T47D (cell line): ENCODE data around the gene TMEM44.

Experiments
- DNase-seq, 2 experiments: peaks; one replicate each; pipeline versions ENCODE4 v3.0.0 to v3.0.0-alpha.2; 2011 to 2012; ENCODE audit warnings: low read depth in 1 of 2, low spot score in 1 of 2
- JUND ChIP-seq: IDR thresholded peaks from 2 replicates; pipeline ENCODE4 v1.6.1; 2012; ENCODE audit warnings: low read depth
- in situ Hi-C: cut with HindIII; loops from 2 replicates; pipeline ENCODE4 v1.10.0; 2016; ENCODE audit warnings: low sequenced_read_pairs, low pct_unique_long_range_greater_than_20kb

TMEM44 gene

DNA sequence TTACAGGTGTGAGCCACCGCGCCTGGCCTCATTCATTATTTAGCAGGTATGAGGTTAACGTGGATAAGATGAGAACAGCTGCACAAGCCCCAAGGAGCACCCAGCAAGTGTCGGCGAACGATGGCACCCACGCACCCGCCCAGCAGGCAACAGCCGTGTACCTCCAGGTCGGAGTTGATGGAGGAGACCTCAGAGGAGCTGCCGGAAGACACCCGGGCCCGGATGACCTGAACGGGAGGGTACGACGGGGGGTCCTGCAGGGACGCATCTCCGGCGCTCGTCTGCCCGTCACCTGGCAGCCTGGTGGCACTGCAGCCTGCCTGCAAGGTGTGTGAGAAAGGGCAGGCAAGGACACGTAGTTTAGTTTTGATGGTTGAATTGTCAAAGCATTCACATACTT, 29.1 kb downstream of the TMEM44 start:
- in situ Hi-C loops, result no loop called here
- DNase-seq, result no peak
- TF ChIP-seq JUND, result no peak

DNA sequence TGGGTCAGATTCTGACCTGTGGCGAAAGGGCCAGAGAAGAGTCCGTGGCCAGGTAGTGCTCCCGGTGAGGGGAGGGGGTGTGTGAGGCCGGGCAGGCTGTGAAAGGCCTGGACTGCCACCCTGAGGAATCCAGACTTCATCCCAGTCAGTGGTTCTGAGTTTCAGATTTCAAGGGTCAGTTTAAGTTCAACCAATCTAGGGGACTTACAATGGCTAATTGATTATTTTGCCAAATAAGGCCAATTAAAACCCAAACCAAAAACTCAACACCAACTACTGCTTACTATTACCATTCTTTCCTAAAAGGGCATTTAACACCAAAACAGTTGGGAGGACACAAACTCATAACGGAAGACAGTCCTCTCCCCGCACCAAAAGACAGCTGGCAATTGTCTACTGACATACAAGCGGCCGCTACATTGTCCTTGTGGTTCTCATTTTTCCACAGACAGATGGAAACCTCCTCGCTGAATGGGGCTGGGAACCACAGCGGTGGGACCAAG, 30.5 kb downstream of the TMEM44 start:
- TF ChIP-seq JUND, result no peak
- in situ Hi-C loops, result no loop called here
- peak in 1 of 2 experiments; percentile 39 for DNase-seq

DNA sequence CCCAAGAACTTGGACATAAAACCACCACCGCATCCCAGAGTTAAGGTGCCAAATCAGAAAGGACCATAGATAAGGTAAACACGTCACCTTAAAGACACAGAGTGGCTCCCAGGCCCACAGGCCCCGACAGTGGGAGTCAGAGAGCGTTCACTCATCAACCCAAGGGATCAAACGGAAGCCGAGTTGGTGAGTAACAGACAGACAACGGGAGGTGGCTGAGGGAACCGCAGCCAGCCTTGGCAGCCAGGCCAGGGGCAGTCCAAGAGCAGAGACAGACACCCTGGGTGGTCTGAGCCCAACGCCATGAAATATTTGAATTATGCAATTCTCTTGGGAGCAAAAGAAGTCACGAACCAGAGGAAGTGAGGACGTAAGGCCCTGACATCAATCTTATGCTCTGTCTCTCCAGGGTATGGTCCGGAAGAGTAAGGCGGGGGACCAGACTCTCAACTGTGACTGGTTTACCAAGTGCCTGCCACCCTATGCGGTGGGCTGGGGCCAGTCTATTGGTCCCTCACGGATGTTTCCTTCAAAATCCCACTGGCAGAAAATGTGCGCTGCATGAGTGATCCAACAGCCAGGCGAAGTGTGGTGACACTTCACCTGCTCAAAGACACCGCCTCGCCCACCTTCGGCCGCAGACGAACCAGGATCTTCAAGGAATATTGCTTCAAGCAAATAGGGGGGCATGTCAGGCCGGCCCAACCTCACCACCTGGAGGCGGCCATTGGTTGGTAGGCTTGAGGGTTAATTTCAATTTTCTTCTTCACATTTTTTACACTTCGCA, 34.3 kb downstream of the TMEM44 start:
- in situ Hi-C loops, result no loop called here
- DNase-seq, result no peak

DNA sequence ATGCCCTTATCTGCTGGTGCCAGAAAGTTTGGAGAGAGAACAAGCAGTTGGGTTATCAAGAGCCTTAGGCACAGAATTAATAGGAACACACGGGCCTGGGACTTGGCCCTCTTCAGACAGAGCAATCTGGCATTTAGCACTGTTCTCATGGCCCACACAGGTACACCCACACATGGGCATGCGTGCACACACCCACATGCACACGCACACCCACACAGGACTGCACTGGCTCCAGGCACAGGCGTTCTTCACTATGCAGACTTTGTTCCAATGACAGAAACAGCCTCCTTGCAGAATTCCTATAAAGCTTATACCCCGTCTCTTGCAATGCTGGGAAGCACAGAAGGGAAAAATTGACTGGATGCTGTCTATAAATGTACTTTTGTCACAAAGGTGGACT, 36.3 kb downstream of the TMEM44 start:
- DNase-seq, result no peak
- TF ChIP-seq JUND, result no peak
- in situ Hi-C loops, result no loop called here

More for the DNA sequence above, 34.3 kb downstream of the TMEM44 start:
- no peak for TF ChIP-seq JUND

DNA sequence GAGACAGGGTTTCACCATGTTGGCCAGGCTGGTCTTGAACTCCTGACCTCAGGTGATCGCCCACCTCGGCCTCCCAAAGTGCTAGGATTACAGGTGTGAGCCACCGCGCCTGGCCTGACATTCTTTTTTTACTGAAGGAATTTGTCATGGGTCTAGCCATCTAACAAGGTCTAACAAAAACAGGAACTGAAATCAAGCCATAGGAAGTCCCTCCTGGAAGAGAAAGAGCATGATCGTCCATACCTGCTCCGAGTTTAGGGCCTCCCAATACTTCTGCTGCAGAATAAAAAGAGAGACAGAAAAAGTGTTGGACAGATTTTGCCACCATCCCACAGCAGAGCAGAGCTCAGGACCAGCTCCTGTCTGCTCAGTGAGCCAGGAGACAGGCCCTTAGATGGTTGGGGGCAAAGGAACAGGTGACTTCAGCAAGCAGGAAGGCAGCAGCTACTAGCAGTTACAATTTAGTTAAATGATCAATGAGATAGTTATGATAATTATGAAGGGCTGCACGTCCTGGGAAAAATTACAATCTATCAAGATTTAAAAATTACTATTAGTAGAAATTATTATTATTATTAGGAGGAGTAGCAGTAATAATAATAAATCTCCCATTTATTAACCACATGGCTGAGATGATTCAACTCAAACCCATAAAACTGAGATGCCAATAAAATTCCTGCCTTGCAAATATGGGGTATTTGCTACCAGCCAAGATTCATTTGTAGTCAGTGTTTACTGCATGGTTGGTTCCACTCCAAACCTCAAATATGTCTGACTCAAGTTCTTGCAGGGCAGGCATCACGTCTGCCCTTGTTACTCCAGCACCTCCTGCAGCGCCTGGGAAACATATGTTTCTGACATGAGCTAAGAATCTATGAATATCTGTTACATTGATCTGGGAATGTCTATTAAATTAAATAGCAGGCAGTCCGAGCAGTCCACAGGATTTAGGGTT, 40.1 kb downstream of the TMEM44 start:
- in situ Hi-C loops, result no loop called here
- peak; percentile 96 for TF ChIP-seq JUND
- DNase-seq, result peak; percentile 96 to 99

DNA sequence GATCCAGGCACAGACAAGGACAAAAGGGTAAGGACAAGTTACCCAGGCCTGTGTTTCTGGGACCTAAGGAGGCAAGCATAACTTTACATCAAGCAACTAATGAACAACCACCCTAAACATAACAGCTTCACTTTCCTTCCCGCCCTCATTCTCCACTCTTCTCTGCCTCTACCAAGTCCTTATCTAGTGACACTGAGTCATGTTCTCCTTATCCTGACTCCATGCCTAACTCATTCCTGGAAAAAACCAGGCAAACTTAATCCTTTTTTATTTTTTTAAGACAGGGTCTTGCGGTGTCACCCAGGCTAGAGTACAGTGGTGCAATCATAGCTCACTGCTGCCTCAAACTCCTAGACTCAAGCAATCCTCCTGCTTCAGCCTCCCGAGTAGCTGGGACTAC, 44.5 kb downstream of the TMEM44 start:
- no peak for DNase-seq
- in situ Hi-C loops, result no loop called here

DNA sequence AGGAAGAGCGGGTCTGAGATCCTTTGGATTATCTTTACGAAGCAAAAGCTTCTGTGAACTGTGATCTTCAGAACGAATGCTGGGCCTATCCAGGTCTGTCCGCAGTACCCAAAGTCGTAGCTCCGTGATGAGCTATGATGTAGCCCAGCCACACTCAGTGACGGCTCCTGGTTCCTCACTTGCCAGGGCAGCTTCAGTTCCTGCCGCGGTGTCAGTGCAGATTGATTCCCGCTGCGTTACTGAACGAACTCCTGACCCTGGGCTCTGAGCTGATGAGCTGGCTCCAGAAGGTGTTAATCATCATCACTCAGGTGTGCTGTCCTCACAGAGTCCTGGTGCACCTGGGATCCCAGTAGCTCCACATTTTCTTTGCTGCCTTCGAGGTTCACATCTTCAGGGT, 45.0 kb downstream of the TMEM44 start:
- no peak for DNase-seq
- in situ Hi-C loops, result no loop called here

More for the DNA sequence above, 44.5 kb downstream of the TMEM44 start:
- TF ChIP-seq JUND, result no peak

DNA sequence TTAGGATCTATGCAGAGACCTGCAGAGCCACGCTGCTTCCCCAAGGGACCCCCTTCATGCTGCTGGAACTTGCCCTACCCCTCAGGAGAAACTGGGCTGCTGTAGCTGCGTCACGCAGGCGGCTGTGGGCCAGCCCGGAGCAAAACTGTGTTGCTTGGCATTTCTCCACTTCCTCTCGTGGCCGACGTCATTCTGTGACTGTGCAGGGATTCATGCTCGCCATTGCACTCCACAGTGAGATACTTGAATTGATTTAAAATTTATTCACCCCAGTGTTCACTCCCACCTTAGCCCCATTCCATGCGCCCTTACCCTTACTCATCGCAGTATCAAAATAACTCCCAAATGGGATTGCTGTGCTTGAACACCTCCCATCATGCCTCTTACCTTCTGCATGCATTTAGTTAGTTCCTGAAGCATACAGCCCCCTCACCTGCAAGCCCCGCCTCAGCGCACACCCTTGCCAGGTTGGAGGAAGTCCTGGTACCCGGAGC, 45.7 kb downstream of the TMEM44 start:
- in situ Hi-C loops, result no loop called here
- no peak for TF ChIP-seq JUND
- DNase-seq, result no peak

More for the DNA sequence above, 45.0 kb downstream of the TMEM44 start:
- no peak for TF ChIP-seq JUND

DNA sequence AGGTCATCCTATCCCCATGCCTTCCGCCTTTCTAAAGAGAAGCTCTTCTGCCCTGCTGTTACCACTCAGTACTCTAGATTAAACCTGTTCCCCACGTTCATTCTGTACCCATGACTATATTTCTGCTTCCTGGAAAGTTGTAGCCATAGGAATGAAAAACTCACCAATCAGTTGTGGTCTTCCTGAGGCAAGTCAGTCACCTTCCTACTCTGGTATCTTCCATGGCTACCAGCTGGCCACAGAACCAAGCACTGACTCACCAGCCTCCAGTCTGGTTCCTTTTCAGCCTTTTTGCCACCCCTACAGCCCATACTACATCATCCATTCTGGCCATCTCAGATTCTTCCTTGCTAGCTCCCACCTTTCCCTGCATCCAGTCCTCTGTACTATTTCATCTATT, 46.4 kb downstream of the TMEM44 start:
- in situ Hi-C loops, result no loop called here
- no peak for DNase-seq
- no peak for TF ChIP-seq JUND

DNA sequence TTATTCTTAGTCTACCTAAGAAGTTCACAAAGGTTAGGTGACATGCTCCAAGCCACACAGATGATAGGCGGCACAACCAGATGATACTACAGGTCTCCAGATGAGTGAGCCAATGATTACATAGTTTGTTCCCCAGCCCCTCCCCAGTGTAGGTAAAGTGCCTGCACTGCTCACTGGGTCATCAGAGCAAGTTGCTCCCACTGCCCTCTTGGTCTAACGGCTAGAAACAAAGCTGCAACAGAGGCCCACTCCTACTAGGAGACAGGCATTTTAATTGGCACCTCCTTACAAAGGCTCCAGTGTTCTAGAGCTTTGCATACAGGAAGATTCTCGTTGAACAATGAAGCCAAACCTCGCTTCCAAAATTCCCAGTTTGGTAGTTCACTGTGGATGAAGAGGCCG, 47.3 kb downstream of the TMEM44 start:
- DNase-seq, result no peak
- in situ Hi-C loops, result no loop called here
- no peak for TF ChIP-seq JUND

DNA sequence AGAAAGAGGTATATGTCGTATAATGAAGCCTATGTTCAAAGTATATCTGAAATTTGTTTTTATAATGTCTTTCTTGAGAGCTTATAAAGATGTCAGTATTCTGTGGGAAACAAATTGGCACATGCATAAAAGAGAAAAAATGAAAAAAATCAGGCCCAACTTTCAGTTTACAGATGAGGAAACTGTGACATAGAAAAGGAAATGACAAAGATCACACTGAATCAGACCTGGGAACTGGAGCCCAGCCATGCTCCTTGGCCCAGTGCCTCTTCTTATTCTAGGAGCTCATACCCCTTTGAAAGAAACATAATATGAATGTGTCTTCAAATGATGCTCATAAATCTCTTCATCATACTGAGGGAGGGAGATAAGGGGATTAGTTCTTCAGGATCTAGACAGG, 48.4 kb downstream of the TMEM44 start:
- no peak for DNase-seq
- in situ Hi-C loops, result no loop called here
- TF ChIP-seq JUND, result no peak

DNA sequence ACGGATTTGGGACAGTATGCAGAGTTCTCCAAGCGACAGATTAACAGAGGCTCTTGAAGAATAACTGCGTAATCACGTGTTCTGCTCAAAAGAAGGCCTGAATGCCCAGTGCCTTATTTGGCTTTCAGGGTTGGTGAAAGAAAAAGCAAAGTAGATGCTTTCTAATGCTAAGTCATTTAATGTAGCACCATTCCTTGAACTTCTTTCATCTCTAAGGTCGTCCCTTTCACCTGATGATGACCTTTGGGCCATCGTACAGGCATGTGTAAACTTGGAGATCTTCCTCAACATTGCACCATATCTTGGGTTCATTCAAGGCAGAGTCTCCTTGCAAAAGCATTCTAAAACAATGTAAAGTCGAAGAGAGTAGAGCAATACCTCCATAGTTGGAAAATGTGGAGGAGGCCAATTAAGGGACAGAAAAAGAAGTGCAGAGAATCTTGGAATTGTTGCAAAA, 48.9 kb downstream of the TMEM44 start:
- no peak for TF ChIP-seq JUND
- no peak for DNase-seq
- in situ Hi-C loops, result no loop called here
